ENCODE data around the gene CREG2.
"Not testable (repeated sequence)": the region's sequence is repeated elsewhere in the genome, so short reads cannot be mapped to it uniquely, and the experiment has no call there.

CREG2 gene

DNA sequence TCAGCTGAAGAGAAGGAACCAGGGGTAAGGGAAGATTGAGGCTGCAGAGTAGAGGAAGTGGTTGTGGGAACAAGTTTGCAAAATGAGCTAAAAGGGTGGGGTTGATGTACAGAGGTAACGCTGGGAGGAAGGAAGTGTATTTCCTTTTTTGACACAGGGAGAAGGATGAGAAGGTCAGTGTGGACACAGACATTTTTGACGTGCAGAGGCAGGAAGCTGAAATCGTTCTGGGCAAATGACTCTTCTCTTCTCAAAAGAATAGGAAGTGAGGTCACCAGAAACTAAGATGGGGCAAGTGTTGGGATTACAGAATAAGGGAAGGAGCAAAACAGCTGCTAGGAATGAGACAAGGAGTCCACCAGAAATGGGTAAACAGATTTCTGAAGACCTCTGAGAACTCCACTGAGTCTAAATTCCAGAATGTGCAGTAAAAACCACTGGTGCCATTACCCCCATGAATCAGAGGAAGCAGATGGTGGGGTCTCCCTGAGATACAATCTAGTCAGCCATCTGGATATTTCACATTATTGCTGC is 58.8 kb downstream of the CREG2 start:
- no peak overlapping the region for H3K4me3 ChIP-seq (ENCODE audit: low read depth, low read length)
- TF ChIP-seq, protein P1, sequence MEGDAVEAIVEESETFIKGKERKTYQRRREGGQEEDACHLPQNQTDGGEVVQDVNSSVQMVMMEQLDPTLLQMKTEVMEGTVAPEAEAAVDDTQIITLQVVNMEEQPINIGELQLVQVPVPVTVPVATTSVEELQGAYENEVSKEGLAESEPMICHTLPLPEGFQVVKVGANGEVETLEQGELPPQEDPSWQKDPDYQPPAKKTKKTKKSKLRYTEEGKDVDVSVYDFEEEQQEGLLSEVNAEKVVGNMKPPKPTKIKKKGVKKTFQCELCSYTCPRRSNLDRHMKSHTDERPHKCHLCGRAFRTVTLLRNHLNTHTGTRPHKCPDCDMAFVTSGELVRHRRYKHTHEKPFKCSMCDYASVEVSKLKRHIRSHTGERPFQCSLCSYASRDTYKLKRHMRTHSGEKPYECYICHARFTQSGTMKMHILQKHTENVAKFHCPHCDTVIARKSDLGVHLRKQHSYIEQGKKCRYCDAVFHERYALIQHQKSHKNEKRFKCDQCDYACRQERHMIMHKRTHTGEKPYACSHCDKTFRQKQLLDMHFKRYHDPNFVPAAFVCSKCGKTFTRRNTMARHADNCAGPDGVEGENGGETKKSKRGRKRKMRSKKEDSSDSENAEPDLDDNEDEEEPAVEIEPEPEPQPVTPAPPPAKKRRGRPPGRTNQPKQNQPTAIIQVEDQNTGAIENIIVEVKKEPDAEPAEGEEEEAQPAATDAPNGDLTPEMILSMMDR (IDR thresholded peaks at IDR 0.05; ENCODE audit: low read depth, low read length): no peak

DNA sequence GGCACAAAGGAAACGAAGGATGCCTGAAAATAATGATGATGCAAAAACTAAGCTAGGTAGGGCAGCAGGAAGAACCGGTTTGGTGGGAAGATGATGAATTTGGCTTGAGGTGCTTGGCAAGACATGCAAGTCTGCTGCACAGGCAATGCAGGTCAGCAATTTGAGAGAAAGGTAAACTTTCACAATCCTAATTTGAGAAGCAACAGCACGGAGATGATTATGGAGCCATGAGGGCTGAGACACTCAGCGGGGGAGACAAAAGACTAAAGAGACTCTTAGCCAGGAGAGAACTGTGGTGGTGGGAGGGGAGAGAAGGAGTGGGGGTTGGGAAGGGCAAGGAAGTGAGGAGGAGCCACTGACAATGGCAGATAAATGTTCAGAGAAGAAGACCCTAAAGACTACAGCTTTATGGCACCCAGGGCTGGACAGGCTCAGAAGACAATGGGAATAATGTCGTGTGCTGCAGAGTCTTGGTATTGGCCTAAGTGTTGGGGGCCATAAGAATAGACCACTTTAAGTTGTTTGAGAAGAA is 59.4 kb downstream of the CREG2 start:
- TF ChIP-seq, protein P1 (IDR thresholded peaks at IDR 0.05; ENCODE audit: low read depth, low read length): no peak
- no peak overlapping the region for H3K4me3 ChIP-seq (ENCODE audit: low read depth, low read length)

DNA sequence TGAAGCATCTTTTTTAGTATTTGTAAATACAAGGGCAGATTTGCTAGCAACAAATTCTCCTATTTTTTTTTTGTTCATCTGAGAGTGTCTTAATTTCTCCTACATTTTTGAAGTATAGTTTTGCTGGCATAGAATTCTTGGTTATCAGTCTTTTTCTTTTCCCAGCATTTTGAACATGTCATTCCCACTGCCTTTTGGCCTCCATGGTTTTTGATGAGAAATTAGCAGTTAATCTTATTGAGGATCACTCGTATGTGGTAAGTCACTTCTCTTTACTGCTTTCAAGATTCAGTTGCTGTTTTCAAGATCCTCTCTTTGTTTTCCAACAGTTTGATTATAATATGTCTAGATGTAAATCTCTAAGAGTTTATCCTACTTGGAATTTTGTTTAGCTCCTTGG is 61.9 kb downstream of the CREG2 start:
- H3K4me3 ChIP-seq (ENCODE audit: low read depth, low read length): no peak overlapping the region

DNA sequence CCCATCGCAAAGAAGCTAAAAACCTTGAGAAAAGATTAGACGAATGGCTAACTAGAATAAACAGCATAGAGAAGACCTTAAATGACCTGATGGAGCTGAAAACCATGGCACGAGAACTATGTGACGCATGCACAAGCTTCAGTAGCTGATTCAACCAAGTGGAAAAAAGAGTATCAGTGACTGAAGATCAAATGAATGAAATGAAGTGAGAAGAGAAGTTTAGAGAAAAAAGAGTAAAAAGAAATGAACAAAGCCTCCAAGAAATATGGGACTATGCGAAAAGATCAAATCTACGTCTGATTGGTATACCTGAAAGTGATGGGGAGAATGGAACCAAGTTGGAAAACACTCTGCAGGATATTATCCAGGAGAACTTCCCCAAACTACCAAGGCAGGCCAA is 70.7 kb downstream of the CREG2 start:
- not testable (repeated sequence) for H3K4me3 ChIP-seq (ENCODE audit: low read depth, low read length)

More for the DNA sequence above, 61.9 kb downstream of the CREG2 start:
- TF ChIP-seq, protein P1 (IDR thresholded peaks at IDR 0.05; ENCODE audit: low read depth, low read length): no peak

DNA sequence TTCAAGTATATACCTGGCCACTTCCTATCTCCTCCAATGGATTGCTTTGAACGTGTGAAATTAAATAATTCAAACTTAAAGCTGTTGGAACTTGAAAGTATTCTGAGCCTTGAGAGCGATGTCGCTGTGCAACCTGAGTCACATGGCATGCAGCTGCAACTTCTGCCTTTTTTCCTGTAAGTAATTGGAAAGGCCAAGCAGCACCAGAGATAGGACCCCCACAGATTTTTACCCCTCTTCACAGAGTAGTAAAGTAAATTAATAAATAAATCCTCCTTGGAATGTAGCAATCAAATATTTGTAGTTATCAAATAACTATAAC is 75.6 kb downstream of the CREG2 start:
- no peak overlapping the region for H3K4me3 ChIP-seq (ENCODE audit: low read depth, low read length)
- TF ChIP-seq, protein P1 (IDR thresholded peaks at IDR 0.05; ENCODE audit: low read depth, low read length): no peak

DNA sequence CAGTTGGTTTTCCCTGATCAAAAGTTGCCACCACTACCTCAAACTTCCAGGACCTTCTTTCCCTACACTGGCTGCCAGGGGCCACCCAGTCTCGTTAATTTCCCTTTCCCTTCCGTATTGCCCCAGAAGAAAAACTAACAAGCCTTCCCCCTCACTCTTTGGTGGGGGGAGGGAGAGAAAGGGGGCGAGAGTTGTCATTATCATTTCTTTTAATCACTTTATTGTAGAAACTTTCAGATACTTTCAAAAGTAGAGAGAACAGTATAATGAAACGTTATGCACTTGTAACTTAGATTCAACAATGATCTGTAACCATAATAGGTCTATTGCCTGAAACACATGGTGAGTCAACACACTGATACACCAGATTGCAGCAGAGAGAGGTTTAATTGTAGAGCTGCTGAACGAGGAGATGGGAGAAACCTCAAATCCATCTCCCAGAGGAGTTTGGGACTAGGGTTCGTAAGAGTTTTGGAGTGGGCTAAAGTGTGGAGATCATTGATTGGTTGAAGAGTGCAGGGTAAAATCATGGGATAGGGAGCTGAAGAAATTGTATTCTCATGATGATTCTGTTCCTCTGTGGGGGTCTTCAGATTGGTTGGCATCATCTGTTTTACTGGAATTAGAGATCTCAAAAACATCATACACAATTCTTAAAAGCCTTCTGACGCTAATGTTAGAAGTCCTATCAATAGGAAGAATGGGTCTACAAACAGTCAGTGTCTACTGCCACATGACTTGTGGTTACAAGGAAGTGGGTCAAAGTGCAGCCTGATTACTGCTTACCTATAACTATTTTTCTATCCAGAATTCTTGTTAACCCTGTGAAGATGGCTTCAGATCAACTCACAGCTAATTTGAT is 76.2 kb downstream of the CREG2 start:
- no peak overlapping the region for H3K4me3 ChIP-seq (ENCODE audit: low read depth, low read length)
- TF ChIP-seq, protein P1 (IDR thresholded peaks at IDR 0.05; ENCODE audit: low read depth, low read length): no peak

DNA sequence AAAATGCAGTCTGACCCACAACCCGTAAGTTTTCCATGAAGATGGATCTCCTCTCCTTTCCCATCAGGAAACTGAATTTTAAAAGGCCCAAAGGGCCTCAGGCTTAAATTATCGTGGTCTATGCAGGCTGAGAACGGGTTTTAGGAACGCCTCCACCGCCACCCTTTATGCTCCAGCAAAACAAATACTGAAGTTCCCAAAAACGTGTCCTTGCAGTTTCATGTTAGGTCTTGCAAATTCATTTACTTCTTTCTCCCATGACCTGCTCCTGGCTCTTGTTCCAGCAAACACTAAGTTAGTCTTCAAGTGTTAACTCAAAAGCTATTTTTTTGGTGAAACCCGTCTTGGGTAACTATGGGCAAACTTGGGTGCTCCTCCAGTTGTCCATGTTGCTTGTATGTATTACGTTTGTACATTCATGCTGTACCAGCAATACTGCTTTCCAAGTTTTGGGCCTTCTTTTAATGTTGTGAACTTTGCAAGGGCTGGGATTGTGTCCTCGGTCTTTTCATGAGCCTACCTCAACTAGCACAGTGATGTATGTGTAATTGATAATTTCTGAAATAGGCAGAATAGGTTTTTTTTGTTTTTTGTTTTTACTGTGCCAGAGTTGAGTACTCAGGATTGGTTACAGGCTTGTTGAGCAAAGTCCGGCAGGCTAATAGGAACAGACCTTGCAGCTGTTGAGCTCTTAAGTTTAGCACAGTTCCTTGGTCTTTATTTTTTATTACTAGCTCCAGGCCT is 77.0 kb downstream of the CREG2 start:
- TF ChIP-seq, protein P1 (IDR thresholded peaks at IDR 0.05; ENCODE audit: low read depth, low read length): no peak
- H3K4me3 ChIP-seq (ENCODE audit: low read depth, low read length): no peak overlapping the region
